GM12878 (cell line): Measurements from ENCODE around the gene XPO6. TPM values are rescaled to one million over a fixed set of nuclear protein-coding genes. Genes with fewer than 3 reads are reported as not detected.

ENCODE experiments used
- CBX3 ChIP-seq: fragments of 200-600 bp; sonication (generic); IDR thresholded peaks from 2 replicates; pipeline ENCODE4 v1.6.1; 2016; ENCODE audit warnings: low read depth, borderline replicate concordance
- CHD2 ChIP-seq: IDR thresholded peaks from 2 replicates; pipeline ENCODE4 v1.6.1; 2011; ENCODE audit warnings: low read depth, low read length, improper control_type of control experiment, borderline replicate concordance
- CREM ChIP-seq: IDR thresholded peaks from 2 replicates; pipeline ENCODE4 v1.6.1; 2014; ENCODE audit warnings: antibody characterized with exemption, low read depth
- EGR1 ChIP-seq, 2 experiments: IDR thresholded peaks; 1 replicate in 1 of 2; 2 replicates in 1 of 2; pipeline ENCODE4 v1.6.1; 2011 to 2012; ENCODE audit warnings: low read depth in 2 of 2, low read length in 2 of 2, borderline replicate concordance in 1 of 2, mild to moderate bottlenecking in 1 of 2, moderate library complexity in 1 of 2
- MYB ChIP-seq: fragments of 150-350 bp; IDR thresholded peaks from 2 replicates; pipeline ENCODE4 v1.6.1; 2014; ENCODE audit warnings: mild to moderate bottlenecking, low read depth, low read length, borderline replicate concordance
- NR2C2 ChIP-seq: IDR thresholded peaks from 2 replicates; pipeline ENCODE4 v1.6.1; 2011; ENCODE audit warnings: borderline replicate concordance, low read depth; ENCODE audit not compliant: control insufficient read depth, insufficient read length
- RAD21 ChIP-seq: IDR thresholded peaks from 2 replicates; pipeline ENCODE4 v1.6.1; 2011; ENCODE audit warnings: mild to moderate bottlenecking, low read depth, low read length, moderate library complexity; ENCODE audit not compliant: insufficient read depth
- RCOR1 ChIP-seq: conservative IDR thresholded peaks from 2 replicates; pipeline ENCODE4 v1.6.1; 2012; ENCODE audit warnings: low read depth, low read length, improper control_type of control experiment
- SKIL ChIP-seq: fragments of 450-650 bp; IDR thresholded peaks from 2 replicates; pipeline ENCODE4 v1.6.1; 2017; ENCODE audit warnings: mild to moderate bottlenecking, low read depth, inconsistent platforms; ENCODE audit not compliant: poor library complexity, severe bottlenecking
- SRF ChIP-seq, 2 experiments: IDR thresholded peaks; 2 replicates each; pipeline ENCODE4 v1.6.1; 2011; ENCODE audit warnings: low read depth in 2 of 2, low read length in 2 of 2, mild to moderate bottlenecking in 1 of 2, moderate library complexity in 1 of 2
- STAT1 ChIP-seq: fragments of 450-650 bp; conservative IDR thresholded peaks from 2 replicates; pipeline ENCODE4 v1.6.1; 2014; ENCODE audit warnings: antibody characterized with exemption, mild to moderate bottlenecking
- TAF1 ChIP-seq: IDR thresholded peaks from 2 replicates; pipeline ENCODE4 v1.6.1; 2011; ENCODE audit warnings: mild to moderate bottlenecking, low read depth, low read length, borderline replicate concordance
- TARDBP ChIP-seq: IDR thresholded peaks from 2 replicates; pipeline ENCODE4 v1.6.1; 2016; ENCODE audit warnings: borderline replicate concordance
- polyA plus RNA-seq, 11 experiments: library from polyadenylated mRNA; depleted of rRNA in 4 of 11; unstranded in 6 of 11; stranded (reverse) in 5 of 11; fragments of >200 nt; fragmentation: Nextera tagmentation in 4 of 11; fragmentation: Illumina TruSeq in 1 of 11; extraction: Ambion mirVana in 4 of 11; extraction: Trizol in 1 of 11; gene quantifications; 1 replicate in 1 of 11; 2 replicates in 10 of 11; pipeline versions ENCODE4 v1.2.1 to v1.2.3, GENCODE V29; 2011 to 2016; ENCODE audit warnings: inconsistent platforms in 2 of 11, missing spikeins in 2 of 11, low read depth in 1 of 11
- total RNA-seq, 4 experiments: library from RNA; depleted of rRNA in 3 of 4; stranded (reverse); fragments of >200 nt in 3 of 4; fragmentation: Illumina TruSeq in 1 of 4; extraction: Trizol in 1 of 4; gene quantifications; 2 replicates each; pipeline versions ENCODE4 v1.2.1 to v1.2.3, GENCODE V29; 2013 to 2021
- TF ChIP-seq, protein P1 (sequence below): fragments of 450-650 bp; IDR thresholded peaks from 2 replicates; pipeline ENCODE4 v1.6.1; 2018; ENCODE audit warnings: mild to moderate bottlenecking, low read depth, moderate library complexity; ENCODE audit not compliant: partially characterized antibody
- TF ChIP-seq, protein P2 (sequence below): fragments of 450-650 bp; IDR thresholded peaks from 2 replicates; pipeline ENCODE4 v1.6.1; 2014; ENCODE audit warnings: mild to moderate bottlenecking
- TF ChIP-seq, protein P3 (sequence below): IDR thresholded peaks from 2 replicates; pipeline ENCODE4 v1.6.1; 2012; ENCODE audit warnings: low read depth, low read length, improper control_type of control experiment
- TF ChIP-seq, protein P4 (sequence below): IDR thresholded peaks from 2 replicates; pipeline ENCODE4 v1.6.1; 2012; ENCODE audit warnings: mild to moderate bottlenecking, low read depth, low read length
- TF ChIP-seq, protein P5 (sequence below): fragments of 450-650 bp; IDR thresholded peaks from 2 replicates; pipeline ENCODE4 v1.6.1; 2017; ENCODE audit warnings: low read depth, mild to moderate bottlenecking, moderate library complexity

XPO6 gene
- total and polyA plus RNA-seq, 10 of the 15 experiments (the other 5 are each of a cell fraction or from before 2014, with no cell fraction given): 9.9 to 246 (median 110) TPM

DNA sequence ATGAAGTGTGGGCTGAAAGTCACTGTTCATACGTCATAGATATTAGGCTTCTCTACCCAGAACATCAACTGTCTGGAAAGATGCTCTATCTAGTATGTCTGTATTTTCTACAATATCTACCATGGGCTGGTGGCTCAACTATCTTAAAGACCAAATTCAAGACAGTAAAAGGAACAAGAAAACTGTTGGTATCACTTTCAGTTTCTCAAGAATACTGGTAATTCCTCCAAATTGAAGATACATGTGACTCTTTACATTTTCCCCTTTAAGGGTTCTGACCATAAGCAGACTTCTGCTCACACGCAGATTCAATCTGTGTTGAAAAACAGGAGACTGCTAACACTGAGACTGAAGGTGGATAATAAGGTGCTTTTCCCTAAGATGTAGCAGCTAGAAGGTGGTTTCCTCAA is 24.2 kb downstream of the XPO6 start (continued):
- TF ChIP-seq, protein P1, sequence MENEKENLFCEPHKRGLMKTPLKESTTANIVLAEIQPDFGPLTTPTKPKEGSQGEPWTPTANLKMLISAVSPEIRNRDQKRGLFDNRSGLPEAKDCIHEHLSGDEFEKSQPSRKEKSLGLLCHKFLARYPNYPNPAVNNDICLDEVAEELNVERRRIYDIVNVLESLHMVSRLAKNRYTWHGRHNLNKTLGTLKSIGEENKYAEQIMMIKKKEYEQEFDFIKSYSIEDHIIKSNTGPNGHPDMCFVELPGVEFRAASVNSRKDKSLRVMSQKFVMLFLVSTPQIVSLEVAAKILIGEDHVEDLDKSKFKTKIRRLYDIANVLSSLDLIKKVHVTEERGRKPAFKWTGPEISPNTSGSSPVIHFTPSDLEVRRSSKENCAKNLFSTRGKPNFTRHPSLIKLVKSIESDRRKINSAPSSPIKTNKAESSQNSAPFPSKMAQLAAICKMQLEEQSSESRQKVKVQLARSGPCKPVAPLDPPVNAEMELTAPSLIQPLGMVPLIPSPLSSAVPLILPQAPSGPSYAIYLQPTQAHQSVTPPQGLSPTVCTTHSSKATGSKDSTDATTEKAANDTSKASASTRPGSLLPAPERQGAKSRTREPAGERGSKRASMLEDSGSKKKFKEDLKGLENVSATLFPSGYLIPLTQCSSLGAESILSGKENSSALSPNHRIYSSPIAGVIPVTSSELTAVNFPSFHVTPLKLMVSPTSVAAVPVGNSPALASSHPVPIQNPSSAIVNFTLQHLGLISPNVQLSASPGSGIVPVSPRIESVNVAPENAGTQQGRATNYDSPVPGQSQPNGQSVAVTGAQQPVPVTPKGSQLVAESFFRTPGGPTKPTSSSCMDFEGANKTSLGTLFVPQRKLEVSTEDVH: no peak
- TF ChIP-seq RCOR1 (no peak), MYB (no peak), STAT1 (no peak), NR2C2 (no peak), SKIL (peak; percentile 57), TARDBP (no peak), SRF (IDR thresholded peaks at IDR 0.05; ENCODE audit: low read depth in 2 of 2, low read length in 2 of 2) (0 out of 4 replicates have a peak, but pooled peaks of 1 of the 2 experiments have one; percentile 43), CHD2 (0 out of 2 replicates have a peak, but pooled peaks have one; percentile 51), EGR1 (IDR thresholded peaks at IDR 0.05; ENCODE audit: borderline replicate concordance in 1 of 2, low read depth in 2 of 2, low read length in 2 of 2) (no peak), RAD21 (0 out of 2 replicates have a peak, but pooled peaks have one; percentile 3), CREM (no peak), CBX3 (no peak), TAF1 (0 out of 2 replicates have a peak, but pooled peaks have one; percentile 32)
- TF ChIP-seq, protein P2, sequence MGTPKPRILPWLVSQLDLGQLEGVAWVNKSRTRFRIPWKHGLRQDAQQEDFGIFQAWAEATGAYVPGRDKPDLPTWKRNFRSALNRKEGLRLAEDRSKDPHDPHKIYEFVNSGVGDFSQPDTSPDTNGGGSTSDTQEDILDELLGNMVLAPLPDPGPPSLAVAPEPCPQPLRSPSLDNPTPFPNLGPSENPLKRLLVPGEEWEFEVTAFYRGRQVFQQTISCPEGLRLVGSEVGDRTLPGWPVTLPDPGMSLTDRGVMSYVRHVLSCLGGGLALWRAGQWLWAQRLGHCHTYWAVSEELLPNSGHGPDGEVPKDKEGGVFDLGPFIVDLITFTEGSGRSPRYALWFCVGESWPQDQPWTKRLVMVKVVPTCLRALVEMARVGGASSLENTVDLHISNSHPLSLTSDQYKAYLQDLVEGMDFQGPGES: no peak
- TF ChIP-seq, protein P3, sequence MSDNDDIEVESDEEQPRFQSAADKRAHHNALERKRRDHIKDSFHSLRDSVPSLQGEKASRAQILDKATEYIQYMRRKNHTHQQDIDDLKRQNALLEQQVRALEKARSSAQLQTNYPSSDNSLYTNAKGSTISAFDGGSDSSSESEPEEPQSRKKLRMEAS: no peak
- TF ChIP-seq, protein P4, sequence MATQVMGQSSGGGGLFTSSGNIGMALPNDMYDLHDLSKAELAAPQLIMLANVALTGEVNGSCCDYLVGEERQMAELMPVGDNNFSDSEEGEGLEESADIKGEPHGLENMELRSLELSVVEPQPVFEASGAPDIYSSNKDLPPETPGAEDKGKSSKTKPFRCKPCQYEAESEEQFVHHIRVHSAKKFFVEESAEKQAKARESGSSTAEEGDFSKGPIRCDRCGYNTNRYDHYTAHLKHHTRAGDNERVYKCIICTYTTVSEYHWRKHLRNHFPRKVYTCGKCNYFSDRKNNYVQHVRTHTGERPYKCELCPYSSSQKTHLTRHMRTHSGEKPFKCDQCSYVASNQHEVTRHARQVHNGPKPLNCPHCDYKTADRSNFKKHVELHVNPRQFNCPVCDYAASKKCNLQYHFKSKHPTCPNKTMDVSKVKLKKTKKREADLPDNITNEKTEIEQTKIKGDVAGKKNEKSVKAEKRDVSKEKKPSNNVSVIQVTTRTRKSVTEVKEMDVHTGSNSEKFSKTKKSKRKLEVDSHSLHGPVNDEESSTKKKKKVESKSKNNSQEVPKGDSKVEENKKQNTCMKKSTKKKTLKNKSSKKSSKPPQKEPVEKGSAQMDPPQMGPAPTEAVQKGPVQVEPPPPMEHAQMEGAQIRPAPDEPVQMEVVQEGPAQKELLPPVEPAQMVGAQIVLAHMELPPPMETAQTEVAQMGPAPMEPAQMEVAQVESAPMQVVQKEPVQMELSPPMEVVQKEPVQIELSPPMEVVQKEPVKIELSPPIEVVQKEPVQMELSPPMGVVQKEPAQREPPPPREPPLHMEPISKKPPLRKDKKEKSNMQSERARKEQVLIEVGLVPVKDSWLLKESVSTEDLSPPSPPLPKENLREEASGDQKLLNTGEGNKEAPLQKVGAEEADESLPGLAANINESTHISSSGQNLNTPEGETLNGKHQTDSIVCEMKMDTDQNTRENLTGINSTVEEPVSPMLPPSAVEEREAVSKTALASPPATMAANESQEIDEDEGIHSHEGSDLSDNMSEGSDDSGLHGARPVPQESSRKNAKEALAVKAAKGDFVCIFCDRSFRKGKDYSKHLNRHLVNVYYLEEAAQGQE: no peak
- TF ChIP-seq, protein P5, sequence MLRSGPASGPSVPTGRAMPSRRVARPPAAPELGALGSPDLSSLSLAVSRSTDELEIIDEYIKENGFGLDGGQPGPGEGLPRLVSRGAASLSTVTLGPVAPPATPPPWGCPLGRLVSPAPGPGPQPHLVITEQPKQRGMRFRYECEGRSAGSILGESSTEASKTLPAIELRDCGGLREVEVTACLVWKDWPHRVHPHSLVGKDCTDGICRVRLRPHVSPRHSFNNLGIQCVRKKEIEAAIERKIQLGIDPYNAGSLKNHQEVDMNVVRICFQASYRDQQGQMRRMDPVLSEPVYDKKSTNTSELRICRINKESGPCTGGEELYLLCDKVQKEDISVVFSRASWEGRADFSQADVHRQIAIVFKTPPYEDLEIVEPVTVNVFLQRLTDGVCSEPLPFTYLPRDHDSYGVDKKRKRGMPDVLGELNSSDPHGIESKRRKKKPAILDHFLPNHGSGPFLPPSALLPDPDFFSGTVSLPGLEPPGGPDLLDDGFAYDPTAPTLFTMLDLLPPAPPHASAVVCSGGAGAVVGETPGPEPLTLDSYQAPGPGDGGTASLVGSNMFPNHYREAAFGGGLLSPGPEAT: peak; percentile 76; the same call in 1 of the 2 replicates
